ENCODE data around the gene CHPF2.

DNA sequence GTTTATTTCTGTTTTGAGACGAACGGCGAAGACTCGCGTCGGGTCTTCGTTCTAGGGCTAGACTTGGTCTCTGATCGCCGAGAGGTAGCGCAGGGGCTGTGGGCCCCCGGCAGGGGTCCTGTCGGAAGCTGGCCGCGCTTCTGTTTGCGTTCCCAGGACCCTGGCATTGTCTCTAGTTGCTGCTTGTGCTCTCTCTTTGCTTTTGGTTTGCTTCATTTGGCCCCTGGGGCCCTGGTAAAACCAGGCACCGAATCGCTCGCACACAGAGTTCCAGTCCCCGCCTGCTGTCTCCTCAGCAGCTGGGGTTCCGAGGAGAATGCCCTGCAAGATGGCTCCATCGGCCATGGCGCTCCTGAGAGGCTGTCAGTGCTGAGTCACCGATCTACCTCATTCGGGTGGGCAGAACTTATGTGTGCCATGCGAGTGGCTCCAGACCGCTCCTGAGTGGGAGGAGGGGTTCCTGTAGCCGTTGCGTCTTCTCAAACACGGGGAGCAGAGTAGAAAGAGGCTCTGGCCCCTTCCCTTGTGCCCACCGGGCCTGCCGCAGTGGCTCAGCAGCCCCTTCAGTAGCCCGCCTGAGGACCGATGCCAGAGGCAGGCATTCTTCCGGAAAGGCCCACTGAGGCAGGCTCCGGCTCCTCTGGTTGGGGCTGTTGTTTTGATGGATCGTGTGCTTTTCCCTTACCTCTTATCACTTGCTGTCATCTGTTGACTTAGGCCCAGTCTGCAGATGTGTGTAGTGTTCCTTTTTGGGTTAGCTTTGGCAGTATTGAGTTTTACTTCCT is 826 bp downstream of the CHPF2 start:
- TF ChIP-seq, protein P1, sequence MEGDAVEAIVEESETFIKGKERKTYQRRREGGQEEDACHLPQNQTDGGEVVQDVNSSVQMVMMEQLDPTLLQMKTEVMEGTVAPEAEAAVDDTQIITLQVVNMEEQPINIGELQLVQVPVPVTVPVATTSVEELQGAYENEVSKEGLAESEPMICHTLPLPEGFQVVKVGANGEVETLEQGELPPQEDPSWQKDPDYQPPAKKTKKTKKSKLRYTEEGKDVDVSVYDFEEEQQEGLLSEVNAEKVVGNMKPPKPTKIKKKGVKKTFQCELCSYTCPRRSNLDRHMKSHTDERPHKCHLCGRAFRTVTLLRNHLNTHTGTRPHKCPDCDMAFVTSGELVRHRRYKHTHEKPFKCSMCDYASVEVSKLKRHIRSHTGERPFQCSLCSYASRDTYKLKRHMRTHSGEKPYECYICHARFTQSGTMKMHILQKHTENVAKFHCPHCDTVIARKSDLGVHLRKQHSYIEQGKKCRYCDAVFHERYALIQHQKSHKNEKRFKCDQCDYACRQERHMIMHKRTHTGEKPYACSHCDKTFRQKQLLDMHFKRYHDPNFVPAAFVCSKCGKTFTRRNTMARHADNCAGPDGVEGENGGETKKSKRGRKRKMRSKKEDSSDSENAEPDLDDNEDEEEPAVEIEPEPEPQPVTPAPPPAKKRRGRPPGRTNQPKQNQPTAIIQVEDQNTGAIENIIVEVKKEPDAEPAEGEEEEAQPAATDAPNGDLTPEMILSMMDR (IDR thresholded peaks at IDR 0.05; ENCODE audit: borderline replicate concordance, extremely low read depth, low read length, poor library complexity, severe bottlenecking): peak; percentile 3
- TF ChIP-seq EZH2 (IDR thresholded peaks at IDR 0.05; ENCODE audit: borderline replicate concordance, low read depth, low read length, severe bottlenecking): no peak

All from DND-41 (cell line).